ENCODE data around the gene TMEM238.

TMEM238 gene

DNA sequence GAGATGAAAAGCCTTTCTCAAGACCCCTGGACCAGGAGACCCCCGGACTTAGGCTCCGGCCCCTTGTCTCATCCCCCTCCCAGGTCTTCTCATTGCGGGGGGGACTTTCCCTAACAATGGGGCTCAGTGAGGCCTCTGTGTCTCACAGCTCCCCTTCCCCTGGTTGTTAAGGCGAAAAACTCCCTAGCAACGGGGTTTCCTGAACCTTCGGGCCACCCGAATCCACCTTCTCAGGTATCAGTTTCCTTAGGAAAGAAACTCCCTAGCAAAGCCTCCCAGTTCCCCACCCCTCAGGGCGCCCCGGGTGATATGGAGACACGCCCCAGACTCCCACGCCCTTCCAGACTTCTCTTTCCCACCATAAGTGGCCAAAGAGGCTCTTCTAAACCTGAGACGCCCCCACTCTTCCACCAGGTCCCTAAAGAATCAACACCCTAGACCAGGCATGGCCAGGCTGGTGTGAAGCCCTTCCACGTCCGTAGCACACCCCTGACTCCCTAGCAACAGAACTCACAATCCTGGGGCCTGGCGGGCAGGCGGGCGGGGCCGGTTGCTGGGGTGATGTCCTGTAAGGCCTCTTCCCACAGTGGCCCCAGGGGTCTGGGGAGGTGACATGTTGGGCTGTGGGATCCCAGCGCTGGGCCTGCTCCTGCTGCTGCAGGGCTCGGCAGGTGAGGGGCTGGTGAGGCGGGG, 7.7 kb downstream of the TMEM238 start, which contains the start of gene TMEM190:
Gene TMEM190, plus strand, starts transcription at position 586 of the 693 bp plus-strand sequence. Its CDS starts 28 bp downstream, at position 614.
- no peak for DNase-seq

DNA sequence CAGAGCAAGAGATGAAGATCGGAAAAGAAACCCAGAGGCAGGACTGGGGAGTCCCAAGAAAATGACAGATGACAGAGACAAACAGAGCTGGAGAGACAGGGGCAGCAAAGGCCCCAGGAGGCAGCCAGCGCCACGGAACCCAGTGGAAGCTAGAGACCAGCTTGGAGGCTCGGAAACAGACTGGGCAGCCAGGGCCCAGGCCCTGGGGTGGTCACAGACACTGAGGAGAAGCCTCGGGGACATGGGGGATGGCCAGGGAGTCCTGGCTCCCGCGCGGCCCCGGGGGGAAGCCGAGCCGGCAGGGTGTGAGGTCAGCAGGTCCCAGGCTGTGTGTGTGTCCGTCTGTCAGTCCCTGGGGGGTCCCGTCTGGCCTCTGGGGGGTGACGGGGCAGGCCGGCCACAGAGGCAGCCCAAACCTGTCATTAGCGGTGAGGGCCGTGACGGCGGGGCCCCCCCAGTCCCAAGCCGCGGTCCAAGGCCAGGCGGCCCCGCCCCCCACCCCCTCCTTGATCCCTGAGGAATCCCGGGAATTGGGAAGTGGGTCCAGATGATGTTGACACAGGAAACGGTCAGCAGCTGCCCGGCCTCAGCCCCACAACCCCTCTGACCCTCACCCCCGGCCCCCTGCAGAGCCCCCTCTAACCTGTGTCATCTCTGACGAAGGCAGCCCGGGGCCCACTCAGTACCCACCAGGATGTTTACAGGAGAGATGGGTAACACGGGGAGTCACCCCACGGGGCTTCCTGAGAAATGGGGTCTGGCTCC, 9.9 kb downstream of the TMEM238 start:
- DNase-seq = no peak

DNA sequence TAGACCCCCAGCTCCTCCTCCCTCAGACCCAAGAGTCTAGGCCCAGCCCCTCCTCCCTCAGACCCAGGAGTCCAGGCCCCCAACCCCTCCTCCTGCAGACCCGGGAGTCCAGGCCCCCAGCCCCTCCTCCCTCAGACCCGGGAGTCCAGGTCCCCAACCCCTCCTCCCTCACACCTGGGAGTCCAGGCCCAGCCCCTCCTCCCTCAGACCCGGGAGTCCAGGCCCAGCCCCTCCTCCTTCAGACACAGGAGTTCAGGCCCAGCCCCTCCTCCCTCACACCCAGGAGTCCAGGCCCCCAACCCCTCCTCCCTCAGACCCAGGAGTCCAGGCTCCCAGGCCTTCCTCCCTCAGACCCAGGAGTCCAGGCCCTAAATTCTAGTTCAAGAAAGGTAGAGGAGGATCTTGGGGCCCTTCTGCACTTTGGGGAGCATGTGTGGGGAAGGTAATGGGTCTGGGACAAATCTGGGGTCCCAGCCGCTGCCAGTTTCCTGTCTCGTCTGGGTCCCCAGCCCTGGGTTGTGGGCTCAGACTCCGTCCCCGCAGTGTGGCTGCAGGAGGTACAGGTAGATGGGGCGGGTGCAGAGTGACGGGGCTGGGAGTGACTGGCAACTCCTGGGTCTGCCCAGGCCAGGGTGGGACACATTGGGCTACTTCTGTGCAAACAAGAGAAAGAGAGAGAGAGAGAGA, 10.6 kb downstream of the TMEM238 start:
- no peak for DNase-seq

DNA sequence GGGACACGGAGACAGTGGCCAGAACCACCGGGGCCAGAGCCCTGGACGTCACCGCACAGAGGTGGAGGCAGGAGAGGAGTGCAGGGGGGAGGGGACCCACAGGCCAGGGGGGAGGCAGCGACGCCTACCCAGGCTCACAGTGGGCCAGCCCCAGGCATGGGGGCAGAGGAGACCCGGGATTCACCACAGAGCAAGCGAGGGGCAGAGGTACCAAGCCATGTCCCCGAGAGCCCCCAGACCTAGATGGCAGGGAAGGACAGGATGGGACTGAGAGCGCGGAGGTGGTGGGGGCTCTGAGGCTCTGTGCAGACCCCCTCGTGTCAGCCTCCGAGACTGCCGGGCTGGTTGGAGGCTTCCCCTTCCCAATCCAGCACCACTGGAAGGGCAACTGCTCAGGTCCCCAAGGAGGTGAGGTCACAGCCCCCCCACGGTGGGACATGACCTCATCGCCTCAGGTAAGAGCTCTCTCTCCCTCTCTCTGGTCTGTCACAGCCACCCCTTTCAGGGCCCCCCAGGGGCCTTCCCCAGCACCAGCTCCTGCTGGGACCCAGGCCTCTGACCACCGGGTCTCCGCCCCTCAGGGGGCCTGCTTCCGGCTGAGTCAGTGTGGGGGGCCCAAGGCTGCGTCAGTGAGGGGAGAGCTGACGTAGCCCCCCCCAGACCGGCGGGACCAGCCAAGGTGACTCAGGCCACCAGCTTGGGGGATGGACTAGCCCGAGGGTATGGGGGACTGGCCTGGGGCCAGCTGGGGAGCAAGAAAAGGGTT, 11.6 kb downstream of the TMEM238 start:
- DNase-seq = no peak

DNA sequence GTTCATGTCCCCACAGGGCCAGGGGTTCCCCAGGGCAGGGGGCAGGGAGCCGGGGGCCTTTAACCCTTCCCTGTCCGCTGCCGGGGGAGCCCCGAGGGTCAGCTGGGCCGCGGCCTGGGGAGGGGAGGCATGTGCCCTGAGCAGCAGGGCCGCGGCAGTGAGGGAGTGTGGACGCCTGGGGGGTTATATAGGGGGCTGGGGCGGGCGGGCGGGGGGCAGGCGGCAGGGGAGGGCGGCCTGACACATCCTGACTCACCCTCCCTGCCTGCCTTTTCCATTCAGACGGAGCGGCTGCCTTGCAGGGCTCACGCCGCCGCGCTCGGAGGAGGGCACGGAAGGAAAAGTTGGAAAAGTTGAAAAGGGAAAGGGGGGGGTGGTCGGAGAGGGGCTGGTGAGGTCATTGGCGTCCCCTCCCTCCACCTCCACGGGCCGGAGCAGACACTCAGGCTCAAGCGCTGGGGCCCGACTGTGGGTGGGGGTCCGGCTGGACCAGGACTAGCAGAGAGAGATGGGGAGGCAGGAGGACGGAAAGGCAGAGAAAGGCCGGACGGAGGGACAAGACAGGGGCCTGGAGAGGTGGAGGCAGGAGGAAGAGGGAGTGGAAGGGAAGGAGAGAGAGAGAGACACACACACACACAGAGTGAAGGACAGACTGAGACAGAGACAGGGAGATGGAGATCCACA, 13.6 kb downstream of the TMEM238 start, which contains the start of gene IL11:
Gene IL11, minus strand, starts transcription at position 159 of the 684 bp plus-strand sequence. Its CDS starts 153 bp downstream, at position 6.
- DNase-seq = no peak

DNA sequence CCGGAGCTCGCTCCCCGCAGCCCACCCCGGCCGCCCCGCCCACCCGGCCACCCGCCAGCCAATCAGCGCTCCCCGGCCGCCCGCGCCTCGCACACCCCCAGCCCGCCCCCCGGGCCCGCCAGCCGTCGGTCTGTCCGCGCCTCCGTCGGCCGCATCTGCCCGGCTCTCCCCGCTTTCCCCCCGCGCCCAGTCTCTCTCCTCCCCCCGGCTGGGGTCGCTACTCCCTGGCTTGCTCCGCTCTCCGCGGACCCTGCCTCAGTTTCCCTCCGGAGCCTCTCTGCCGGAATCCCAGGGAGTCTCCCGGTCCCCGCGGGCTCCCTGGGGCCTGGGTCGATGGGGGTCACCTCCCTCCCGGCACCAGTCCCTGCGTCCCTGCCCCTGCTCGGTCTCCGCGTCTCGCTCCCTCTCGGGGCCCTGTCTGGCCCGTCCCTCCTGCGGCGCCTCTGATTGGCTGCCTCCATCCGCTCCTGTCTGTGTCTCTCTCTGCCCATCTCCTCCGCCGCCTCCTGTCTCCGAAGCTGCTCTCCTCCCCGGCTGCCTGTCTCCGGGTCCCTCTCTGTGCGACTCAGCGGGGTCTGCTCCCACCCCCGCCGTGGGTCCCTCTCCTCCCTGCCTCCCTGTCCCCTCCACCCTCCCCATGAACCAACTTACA, 14.3 kb downstream of the TMEM238 start:
- no peak for DNase-seq

DNA sequence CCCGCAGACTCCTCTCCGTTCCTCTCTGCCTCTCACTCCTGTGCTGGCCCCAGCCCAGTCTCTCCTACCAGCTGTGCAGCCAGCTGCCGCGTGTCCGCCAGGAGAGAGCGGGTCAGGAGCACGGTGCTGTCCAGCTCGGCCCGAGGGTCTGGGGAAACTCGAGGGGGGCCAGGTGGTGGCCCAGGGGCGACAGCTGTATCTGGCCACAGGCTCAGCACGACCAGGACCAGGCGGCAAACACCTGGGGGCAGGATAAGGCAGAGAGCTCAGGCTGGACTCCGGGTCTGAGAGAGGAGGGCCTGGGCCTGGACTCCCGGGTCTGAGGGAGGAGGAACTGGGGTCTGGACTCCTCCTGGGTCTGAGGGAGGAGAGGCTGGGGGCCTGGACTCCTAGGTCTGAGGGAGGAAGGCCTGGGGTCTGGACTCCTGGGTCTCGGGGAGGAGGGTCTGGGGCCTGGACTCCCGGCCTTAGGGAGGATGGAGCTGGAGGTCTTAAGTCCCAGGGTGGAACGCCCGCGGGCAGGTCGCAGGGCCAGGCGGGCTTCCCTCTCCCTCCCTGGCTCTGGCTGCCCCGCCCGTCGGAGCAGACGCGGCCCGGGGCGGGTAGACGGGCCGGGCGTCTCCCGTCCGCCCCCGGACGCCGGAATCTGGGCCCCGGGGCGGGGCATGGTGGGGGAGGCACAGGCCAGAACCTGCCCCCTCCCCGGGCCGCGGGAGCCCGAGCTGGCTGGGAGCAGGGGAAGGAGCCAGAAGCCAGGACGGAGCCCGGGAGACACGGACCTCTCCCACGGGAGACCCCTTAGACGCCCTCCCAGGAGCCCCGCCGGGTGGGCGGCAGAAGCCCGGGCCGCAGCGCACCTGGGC, 15.2 kb downstream of the TMEM238 start:
- no peak for DNase-seq

DNA sequence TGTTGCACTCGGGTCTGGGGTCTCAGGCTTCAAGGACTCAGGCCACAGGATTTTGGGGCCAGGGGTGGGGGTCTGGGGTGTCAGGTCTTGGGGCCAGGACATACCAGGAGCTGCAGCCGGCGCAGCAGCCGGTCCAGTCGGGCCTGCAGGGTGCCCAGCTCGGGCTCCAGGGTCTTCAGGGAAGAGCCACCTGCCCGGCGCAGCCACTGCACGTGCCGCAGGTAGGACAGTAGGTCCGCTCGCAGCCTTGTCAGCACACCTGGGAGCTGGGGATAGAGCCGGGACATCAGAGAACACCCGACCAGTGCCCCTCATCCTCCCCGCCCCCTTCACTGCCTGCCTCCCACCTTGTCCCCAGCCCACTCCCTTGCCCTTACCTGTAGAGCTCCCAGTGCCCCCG, 16.0 kb downstream of the TMEM238 start:
- DNase-seq = no peak

DNA sequence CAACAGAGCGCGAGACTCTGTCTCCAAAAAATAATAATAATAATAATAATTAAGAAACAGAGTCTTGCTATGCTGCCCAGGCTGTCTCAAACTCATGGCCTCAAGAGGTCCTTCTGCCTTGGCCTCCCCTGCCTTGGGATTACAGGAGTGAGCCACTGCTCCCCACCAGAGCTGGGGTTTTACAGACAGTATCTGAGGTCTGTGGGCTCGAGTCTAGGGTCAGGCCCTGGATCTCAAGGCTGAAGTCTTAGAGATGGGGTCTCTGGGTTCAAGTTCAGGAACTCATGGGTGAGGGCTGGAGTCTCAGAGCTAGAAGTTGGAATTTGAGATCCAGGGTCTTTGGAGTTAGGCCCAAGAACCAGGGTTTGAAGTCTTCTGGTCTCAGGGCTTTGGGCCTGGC, 17.3 kb downstream of the TMEM238 start:
- DNase-seq = no peak

DNA sequence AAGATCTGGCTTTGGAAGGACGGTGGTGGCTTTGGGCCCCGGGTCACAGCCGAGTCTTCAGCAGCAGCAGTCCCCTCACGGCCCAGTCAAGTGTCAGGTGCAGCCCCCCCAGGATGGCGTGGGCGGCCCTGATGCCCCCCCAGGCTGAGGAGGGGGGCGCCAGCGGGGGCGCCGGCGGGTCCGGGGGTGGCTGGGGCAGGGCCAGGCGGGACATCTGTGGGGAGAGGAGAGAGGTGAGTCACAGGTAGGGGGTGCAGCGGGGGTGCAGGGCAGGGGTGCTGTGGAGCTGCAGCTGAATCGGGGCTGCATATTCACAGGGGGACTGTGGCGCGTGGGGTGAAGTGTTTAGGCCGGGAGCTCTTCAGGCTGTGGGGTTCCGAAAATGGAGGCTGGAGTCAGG, 18.1 kb downstream of the TMEM238 start:
- no peak for DNase-seq

DNA sequence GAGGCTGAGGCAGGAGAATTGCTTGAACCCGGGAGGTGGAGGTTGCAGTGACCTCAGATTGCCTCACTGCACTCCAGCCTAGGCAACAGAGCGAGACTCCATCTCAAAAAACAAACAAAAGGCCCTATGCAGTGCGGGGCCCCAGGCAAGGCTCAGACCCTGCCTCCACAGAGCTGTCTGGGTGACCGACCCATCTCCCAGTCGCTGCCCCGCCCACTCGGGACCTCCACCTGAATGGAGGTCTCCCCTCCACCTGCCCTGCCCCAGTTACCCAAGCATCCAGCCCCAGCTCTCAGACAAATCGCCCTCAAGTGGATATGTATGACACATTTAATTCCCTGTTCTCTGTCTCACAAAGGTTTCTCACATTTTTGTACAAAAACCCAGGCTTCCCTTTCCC, 18.8 kb downstream of the TMEM238 start:
- DNase-seq = no peak

DNA sequence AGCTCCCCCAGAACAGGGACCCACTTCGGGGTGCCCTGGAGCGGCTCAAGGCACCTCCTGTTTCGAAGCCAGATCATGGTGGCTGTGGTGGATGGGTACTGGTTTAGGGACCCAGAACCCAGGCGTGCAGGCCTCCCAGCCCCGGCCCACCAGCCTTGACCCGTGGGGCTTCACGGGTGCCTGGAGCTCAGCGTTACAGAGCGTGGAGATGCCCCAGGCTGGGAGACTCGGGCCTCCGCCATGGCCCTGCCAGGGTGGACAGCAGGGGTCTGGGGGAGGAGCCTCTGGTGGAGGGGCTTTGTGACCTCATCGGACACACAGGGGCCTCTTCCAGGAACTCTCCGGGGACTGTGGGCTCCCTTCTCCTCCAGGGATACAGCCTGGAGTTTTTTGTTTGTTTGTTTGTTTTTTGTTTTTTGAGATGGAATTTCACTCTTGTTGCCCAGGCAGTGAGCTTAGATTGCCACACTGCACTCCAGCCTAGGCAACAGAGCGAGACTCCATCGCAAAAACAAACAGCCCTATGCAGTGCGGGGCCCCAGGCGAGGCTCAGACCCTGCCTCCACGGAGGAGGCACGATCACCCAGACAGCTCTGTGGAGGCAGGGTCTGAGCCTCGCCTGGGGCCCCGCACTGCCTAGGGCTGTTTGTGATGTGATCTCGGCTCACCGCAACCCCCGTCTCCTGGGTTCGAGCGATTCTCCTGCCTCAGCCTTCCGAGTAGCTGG, 20.9 kb downstream of the TMEM238 start, which contains the start of gene GARIN5B:
Gene GARIN5B, minus strand, starts transcription at position 271 of the 727 bp plus-strand sequence. Its CDS starts 194 bp downstream, at position 77.
- no peak for DNase-seq

DNA sequence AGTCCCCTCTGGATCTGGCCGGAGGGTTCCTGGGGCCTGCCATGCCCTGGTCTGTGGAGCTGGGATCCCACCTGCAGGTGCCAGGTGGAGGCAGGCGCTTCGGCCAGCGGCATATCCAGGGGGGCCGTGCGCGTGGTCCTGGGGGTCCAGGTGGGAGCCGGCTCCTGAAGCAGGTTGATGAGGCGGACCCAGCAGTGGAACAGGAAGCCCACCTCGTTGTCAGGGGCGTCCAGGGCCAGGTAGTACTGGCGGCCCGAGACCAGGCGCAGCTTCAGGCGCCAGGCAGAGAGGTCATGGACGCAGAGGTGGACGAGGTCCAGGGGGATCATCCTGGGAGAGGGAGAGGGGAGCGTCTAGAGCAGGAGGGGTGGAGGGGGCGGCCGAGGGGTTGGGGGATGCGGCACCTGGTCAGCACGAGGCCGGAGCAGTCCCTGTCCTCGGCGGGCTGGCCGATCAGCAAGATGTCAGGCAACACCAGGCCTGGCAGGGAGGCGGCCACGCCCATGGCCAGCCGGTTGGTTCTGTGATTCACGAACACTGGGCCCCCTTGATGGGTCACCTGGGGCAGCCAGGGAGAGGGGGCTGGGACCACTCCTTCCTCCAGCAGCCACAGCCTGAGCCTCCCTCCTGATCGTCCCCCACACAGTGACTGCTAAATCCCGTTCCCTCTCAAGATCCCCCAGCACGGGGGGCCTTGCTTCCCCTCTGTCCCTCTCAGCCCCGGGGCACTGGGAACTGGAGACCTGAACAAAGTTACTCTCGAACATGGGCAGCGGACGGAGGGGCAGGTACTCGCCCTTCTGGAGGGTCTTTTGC, 21.7 kb downstream of the TMEM238 start:
- no peak for DNase-seq

DNA sequence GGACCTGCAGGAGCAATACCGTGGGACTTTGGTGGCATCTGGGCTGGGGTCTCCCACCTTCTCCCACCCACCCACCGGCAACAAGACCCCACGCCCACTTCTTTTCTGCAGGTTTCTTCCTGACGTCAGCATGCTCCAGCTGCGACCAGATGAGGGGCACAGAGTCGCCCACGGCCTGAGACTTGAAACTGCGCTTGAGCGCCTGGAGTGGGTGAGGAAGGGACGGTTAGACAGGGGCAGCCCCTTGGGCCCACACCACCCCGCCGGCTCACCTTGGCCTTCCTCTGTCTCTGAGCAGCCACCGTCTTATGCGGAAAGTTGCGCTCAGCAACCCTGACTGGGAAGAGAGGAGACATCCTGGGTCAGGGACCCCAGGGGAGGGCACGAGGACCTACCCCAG, 23.2 kb downstream of the TMEM238 start:
- DNase-seq = no peak

DNA sequence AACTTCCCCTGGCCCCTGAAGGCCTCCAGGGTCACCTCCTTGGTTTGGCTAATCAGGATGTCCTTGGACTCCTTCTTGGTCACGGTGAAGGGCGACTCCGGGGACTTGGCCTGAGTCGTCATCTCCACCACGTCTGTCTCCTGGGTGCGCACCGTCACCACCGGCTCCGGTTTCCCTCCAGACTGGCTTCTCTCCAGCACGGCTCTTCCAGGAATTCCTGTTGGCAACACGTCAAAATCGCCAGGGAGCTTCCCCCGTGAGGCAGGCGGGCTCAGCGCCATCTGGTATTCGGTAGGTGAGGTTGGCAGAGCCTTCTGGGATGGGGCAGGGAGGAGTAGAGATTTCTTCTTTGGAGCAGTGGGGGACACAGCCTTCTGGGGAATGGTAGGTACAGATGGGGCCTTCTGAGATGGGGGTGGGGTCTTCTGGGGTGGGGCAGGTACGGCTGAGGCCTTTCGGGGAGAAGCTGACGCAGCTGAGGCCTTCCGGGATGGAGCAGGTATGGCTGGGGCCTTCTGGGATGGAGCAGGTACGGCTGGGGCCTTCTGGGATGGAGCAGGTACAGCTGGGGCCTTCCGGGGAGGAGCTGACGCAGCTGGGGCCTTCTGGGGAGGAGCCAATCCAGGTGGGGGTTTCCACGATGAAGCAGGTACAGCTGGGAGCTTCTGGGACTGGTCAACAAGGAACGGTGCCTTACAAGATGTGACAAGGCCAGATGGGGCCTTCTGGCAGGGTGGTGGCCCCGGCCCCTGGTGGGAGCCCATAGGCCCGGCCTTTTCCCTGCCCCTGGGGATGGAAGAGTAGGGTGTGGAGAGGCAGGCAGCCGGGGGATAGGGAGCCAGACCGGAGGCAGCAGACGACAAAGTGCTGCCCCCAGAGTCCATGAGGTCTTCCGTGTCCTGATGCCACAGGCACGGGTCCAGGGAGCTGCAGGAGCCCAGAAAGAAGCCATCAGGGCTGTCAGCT, 24.9 kb downstream of the TMEM238 start:
- DNase-seq = no peak

DNA sequence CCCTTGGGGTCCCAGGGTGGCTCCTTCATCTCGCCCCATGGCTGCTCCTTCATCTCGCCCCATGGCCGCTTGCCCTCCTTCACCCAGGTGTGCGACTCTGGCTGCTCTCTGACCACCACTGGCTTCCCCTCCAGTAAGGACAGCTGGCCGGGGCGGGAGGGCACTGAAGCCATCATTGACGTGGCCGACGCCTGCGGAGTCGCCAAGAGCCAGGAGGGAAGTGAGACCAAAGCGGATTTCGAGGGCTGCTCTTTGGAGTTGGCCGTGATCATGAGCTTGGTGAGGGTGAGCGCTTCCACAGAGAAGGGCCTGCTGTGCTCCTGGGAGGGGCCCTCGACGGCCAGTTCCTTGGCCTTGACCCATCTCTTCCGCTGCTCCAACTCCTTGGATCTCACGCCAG, 25.6 kb downstream of the TMEM238 start:
- no peak for DNase-seq

DNA sequence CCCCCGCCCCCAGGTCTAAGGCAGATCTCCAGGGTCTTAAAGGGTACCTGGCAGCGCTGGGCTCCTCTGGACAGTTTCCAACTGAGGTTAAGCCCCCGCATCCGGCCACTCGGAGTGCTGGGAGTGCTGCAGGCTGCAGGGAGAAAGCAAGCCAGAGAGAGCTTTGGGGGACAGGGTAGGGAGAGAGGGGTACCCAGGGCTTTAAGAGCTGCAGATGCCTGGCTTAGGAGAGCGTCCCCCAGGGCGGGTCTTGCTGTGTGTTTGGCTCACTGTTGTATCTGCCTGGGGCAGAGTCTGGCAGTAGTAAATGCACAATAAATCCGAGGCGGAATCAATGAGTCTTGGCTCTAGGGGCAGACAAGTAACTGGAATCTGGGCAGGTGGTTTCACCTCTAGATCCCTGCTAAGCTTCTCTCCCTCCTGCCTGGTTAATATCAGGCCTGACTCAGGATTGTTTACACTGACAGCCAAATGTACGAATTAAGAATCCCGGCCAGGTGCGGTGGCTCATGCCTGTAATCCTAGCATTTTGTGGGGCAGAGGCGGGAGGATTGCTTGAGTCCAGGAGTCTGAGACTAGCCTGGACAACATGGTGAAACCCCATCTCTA, 28.8 kb downstream of the TMEM238 start:
- DNase-seq = no peak
